ENCODE data around the gene INPP4B. TPM values are rescaled to one million over a fixed set of nuclear protein-coding genes. Genes with fewer than 3 reads are reported as not detected.

Gene INPP4B
- total and polyA plus RNA-seq, 9 donors: 1.7 to 14.7 (median 10.7) TPM

DNA sequence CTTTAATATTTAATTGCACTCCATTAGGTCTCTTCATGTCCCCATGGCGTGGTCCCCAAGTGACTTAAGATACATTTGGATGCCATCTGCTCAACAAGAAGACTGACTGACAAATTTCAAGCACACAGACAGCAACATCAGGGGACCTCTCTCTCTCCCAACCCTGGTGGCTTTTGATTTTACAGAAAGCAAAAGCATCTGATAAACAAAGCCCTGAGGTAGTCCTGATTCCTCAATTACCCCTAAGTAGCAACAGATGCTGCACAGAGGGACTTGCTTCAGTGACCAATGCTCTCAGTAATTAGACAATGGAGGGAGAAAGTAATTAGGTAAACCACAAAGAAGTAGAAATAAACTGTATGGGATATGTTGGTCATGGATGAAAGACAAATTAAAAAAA lies 426.4 kb downstream of the INPP4B start:
- TF ChIP-seq, protein P1, sequence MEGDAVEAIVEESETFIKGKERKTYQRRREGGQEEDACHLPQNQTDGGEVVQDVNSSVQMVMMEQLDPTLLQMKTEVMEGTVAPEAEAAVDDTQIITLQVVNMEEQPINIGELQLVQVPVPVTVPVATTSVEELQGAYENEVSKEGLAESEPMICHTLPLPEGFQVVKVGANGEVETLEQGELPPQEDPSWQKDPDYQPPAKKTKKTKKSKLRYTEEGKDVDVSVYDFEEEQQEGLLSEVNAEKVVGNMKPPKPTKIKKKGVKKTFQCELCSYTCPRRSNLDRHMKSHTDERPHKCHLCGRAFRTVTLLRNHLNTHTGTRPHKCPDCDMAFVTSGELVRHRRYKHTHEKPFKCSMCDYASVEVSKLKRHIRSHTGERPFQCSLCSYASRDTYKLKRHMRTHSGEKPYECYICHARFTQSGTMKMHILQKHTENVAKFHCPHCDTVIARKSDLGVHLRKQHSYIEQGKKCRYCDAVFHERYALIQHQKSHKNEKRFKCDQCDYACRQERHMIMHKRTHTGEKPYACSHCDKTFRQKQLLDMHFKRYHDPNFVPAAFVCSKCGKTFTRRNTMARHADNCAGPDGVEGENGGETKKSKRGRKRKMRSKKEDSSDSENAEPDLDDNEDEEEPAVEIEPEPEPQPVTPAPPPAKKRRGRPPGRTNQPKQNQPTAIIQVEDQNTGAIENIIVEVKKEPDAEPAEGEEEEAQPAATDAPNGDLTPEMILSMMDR (IDR thresholded peaks at IDR 0.05): no peak
- TF ChIP-seq EP300 (IDR thresholded peaks at IDR 0.05) (no peak), POLR2A (IDR thresholded peaks at IDR 0.05) (no peak)
- Histone ChIP-seq H3K36me3 (no peaks in the 10 kb centered on the region), H3K27me3 (no peaks in the 10 kb centered on the region), H3K4me1 (ENCODE audit: insufficient read depth) (no peaks in the 10 kb centered on the region), H3K27ac (no peak overlapping the region), H3K9me3 (no peaks in the 10 kb centered on the region), H3K4me3 (no peak overlapping the region)
- 86 to 96% (median 92%) methylated on average over 1 of the region's 1 CpG for WGBS, 3 donors
- intact Hi-C loops (cut with DNase I): no loop called here
- DNase-seq: no peak

DNA sequence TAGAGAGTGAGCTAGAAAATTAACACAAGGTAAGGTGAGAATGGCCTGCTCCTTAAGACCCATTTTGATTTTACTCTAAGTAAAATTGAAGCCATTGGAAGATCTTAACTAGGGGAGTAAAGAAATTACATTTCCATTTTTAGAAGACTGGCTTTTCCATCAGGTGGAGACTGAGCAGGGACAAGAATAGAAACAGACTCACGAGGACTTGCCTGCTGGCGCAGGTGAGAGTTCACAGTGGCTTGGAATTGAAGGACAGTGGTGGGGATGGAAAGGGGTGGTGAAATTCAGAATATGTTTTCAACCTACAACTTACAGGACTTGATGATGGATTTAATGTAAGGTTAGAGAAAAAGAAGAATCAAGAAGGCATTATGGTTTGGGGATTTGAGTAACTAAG lies 427.4 kb downstream of the INPP4B start:
- Histone ChIP-seq H3K9me3 (no peaks in the 10 kb centered on the region), H3K36me3 (no peaks in the 10 kb centered on the region), H3K4me3 (no peak overlapping the region), H3K27me3 (no peaks in the 10 kb centered on the region), H3K27ac (no peak overlapping the region), H3K4me1 (ENCODE audit: insufficient read depth) (no peaks in the 10 kb centered on the region)
- intact Hi-C loops (cut with DNase I): no loop called here
- WGBS, 3 donors: 94 to 97% (median 95%) methylated on average over 2 of the region's 2 CpGs
- DNase-seq: no peak
- TF ChIP-seq POLR2A (IDR thresholded peaks at IDR 0.05): no peak
- TF ChIP-seq, protein P1 (IDR thresholded peaks at IDR 0.05): no peak
- no peak for TF ChIP-seq EP300 (IDR thresholded peaks at IDR 0.05)

DNA sequence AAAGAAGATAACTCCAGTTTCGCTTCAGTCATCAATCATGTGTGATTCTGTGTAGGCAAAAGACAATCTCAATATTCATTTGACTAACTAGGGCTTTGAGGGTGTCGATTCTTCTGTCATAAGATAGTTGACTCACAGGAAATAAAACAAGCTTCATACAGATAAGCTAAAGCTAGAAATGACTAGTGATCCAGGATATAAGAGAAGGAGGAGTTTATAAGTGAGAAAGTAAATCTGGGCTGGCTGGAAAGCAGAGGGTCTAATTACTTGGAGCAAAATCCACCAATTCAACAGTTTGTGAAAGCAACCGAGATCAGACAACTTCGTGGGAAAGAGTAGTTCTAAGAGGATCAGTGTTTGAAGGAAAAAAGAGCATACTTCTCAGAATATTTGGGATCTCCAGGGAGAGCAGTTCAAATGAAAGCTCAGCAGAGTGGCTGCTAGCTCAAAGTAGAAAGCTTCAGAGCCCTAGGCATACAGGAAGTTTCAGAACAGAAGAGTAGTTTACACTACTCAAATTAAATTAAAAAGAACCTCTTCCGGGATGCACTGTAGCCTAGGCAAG lies 429.3 kb downstream of the INPP4B start:
- H3K9me3 ChIP-seq: no peaks in the 10 kb centered on the region
- H3K4me3 ChIP-seq: no peak overlapping the region
- 39 to 45% (median 41%) methylated on average over 5 of the region's 5 CpGs for WGBS, 3 donors
- no peaks in the 10 kb centered on the region for H3K4me1 ChIP-seq (ENCODE audit: insufficient read depth)
- TF ChIP-seq POLR2A (IDR thresholded peaks at IDR 0.05) (no peak), EP300 (IDR thresholded peaks at IDR 0.05) (no peak)
- TF ChIP-seq, protein P1 (IDR thresholded peaks at IDR 0.05): no peak
- DNase-seq: no peak
- H3K36me3 ChIP-seq: no peaks in the 10 kb centered on the region
- H3K27ac ChIP-seq: no peak overlapping the region
- intact Hi-C loops (cut with DNase I): no loop called here
- no peaks in the 10 kb centered on the region for H3K27me3 ChIP-seq

DNA sequence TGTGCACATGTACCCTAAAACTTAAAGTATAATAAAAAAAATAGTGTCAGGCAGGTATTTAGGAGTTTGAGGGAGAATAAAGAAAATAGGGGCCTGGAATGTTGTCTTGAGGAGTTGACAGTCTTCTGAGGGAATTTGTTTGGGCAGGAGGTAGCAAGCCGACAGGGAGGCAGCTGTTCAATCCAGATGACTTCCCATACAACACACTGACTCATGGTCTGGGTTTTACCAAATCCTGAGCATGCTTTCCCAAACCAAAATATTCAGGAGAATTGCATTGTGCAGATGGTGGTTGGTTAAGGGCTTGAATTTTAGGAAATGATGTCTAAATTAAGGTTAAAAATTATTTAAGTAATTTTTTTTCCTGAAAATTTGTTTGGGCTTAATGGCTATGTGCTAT lies 430.0 kb downstream of the INPP4B start:
- WGBS, 3 donors: 49 to 59% (median 53%) methylated on average over 1 of the region's 1 CpG
- no peak for DNase-seq

More for the DNA sequence above, 430.0 kb downstream of the INPP4B start:
- intact Hi-C loops (cut with DNase I): no loop called here
- no peaks in the 10 kb centered on the region for H3K27me3 ChIP-seq
- TF ChIP-seq POLR2A (IDR thresholded peaks at IDR 0.05) (no peak), EP300 (IDR thresholded peaks at IDR 0.05) (no peak)
- TF ChIP-seq, protein P1 (IDR thresholded peaks at IDR 0.05): no peak
- H3K4me3 ChIP-seq: no peak overlapping the region
- H3K9me3 ChIP-seq: no peaks in the 10 kb centered on the region
- no peaks in the 10 kb centered on the region for H3K4me1 ChIP-seq (ENCODE audit: insufficient read depth)
- no peak overlapping the region for H3K27ac ChIP-seq
- H3K36me3 ChIP-seq: no peaks in the 10 kb centered on the region

All from ovary (tissue), 9 donors.